CD4-positive, alpha-beta T cell (primary cell): ENCODE measurements around the gene GPR42. TPM values are rescaled to one million over a fixed set of nuclear protein-coding genes. Genes with fewer than 3 reads are reported as not detected.

ENCODE experiments used
- ATAC-seq: fragments of 200-7000 bp; cut with Tn5 transposase; one replicate; pipeline ENCODE4 v1.10.0; 2022; ENCODE audit warnings: mild to moderate bottlenecking; ENCODE audit not compliant: poor library complexity
- CTCF ChIA-PET: fragments of 350-600 bp; sonication (Branson Sonifier 250); formaldehyde crosslinking; loops from one replicate; lab custom pipeline; 2021; ENCODE audit warnings: antibody characterized with exemption, inconsistent platforms; lab: Charles Lee
- POLR2A ChIA-PET: fragments of 350-600 bp; sonication (Branson Sonifier 250); formaldehyde crosslinking; loops from one replicate; lab custom pipeline; 2021; ENCODE audit warnings: antibody characterized with exemption, inconsistent platforms; lab: Charles Lee
- DNase-seq, 14 experiments: peaks; one replicate each; pipeline ENCODE4 v3.0.0-alpha.2; 2013 to 2020; ENCODE audit warnings: mixed read lengths in 2 of 14
- H3K27ac ChIP-seq, 2 donors: one replicate each; pipeline versions ENCODE4 v1.5.1 to v1.7.0; 2013; ENCODE audit warnings: low read length in 2 of 2, low read depth in 1 of 2, mild to moderate bottlenecking in 1 of 2
- H3K27me3 ChIP-seq, 2 experiments: 1 replicate in 1 of 2; 2 replicates in 1 of 2; pipeline versions ENCODE4 v1.6.1 to v1.7.0; 2013; ENCODE audit warnings: low read length in 2 of 2, control low read depth in 1 of 2, mild to moderate bottlenecking in 1 of 2, moderate library complexity in 1 of 2; ENCODE audit not compliant: insufficient read depth in 2 of 2, control insufficient read depth in 1 of 2
- H3K36me3 ChIP-seq: one replicate; pipeline ENCODE4 v1.6.1; 2013; ENCODE audit warnings: low read length, control low read depth; ENCODE audit not compliant: insufficient read depth
- H3K4me1 ChIP-seq: one replicate; pipeline ENCODE4 v1.6.1; 2013; ENCODE audit warnings: low read length, control low read depth; ENCODE audit not compliant: insufficient read depth
- H3K4me3 ChIP-seq: one replicate; pipeline ENCODE4 v1.5.1; 2013; ENCODE audit warnings: mild to moderate bottlenecking, low read length, moderate library complexity
- H3K9me3 ChIP-seq, 2 experiments: 1 replicate in 1 of 2; 2 replicates in 1 of 2; pipeline versions ENCODE4 v1.6.1 to v1.7.0; 2013; ENCODE audit warnings: low read length in 2 of 2, mild to moderate bottlenecking in 2 of 2, control low read depth in 1 of 2, moderate library complexity in 1 of 2; ENCODE audit not compliant: control insufficient read depth in 1 of 2, insufficient read depth in 1 of 2
- H3K27ac Mint-ChIP-seq: one replicate; pipeline ENCODE4 v1.8.0; 2020; ENCODE audit warnings: mixed read lengths
- H3K27me3 Mint-ChIP-seq: one replicate; pipeline ENCODE4 v1.8.0; 2021; ENCODE audit warnings: mixed read lengths
- H3K36me3 Mint-ChIP-seq: one replicate; pipeline ENCODE4 v1.8.0; 2021; ENCODE audit warnings: low read depth, mixed read lengths
- H3K4me1 Mint-ChIP-seq: one replicate; pipeline ENCODE4 v1.8.0; 2021; ENCODE audit warnings: low read depth, mixed read lengths
- H3K4me3 Mint-ChIP-seq: one replicate; pipeline ENCODE4 v1.8.0; 2020; ENCODE audit warnings: mild to moderate bottlenecking, mixed read lengths
- H3K9me3 Mint-ChIP-seq: one replicate; pipeline ENCODE4 v1.8.0; 2020; ENCODE audit warnings: mixed read lengths
- CTCF ChIP-seq: fragments of 200-600 bp; IDR thresholded peaks from one replicate; pipeline ENCODE4 v1.8.0; 2022; ENCODE audit warnings: antibody characterized with exemption, mild to moderate bottlenecking
- intact Hi-C, 2 experiments: fragments of 100-400 bp; cut with DNase I in 1 of 2; cut with micrococcal nuclease in 1 of 2; formaldehyde crosslinking; loops; one replicate each; pipeline versions ENCODE4 v1.15.1 to v1.9.0; 2023 to 2025; cut with DNase I, micrococcal nuclease
- total RNA-seq, 174 experiments: library from RNA in 2 of 174; stranded (reverse) in 2 of 174; gene quantifications; one replicate each; pipeline ENCODE4 v1.2.3 and lab custom pipeline; 2021 to 2026

GPR42 gene
- total RNA-seq, 2 experiments from 2014 or later = 0.14 TPM; not detected in 1

- intact Hi-C loops = no loop called here
- H3K27me3 Mint-ChIP-seq = peaks cover 9% of the 10 kb centered on the region
- DNase-seq = peak in 10 of 14 experiments; percentile 14 to 83 (median 40)
- Histone ChIP-seq H3K4me1 (peaks cover 30% of the 10 kb centered on the region), H3K27ac (no peak within 1 kb of the TSS), H3K9me3 (peaks cover 0 to 3% of the 10 kb centered on the region in 2 experiments), H3K27me3 (peaks cover 0 to 2% of the 10 kb centered on the region in 2 experiments), H3K36me3 (no peaks in the 10 kb centered on the region), H3K4me3 (no peak within 1 kb of the TSS)
- TF ChIP-seq CTCF = no peak
- ATAC-seq = peak; percentile 78
- peaks cover 26% of the 10 kb centered on the region for H3K4me1 Mint-ChIP-seq
- peak within 1 kb of the TSS; percentile 75 for H3K27ac Mint-ChIP-seq
- H3K36me3 Mint-ChIP-seq = no peaks in the 10 kb centered on the region
- no peaks in the 10 kb centered on the region for H3K9me3 Mint-ChIP-seq
- ChIA-PET POLR2A (interaction anchor here (2.1 kb wide), 1 partner anchor 116 kb away, joined by 9 read pairs; no protein-coding TSS in a partner anchor), CTCF (interaction anchor here (1.1 kb wide), 1 partner anchor 148 kb away, joined by 3 read pairs; no protein-coding TSS in a partner anchor)
- peak within 1 kb of the TSS; percentile 71 for H3K4me3 Mint-ChIP-seq
These were observed 23.5 kb upstream of the GPR42 start, which contains the start of gene FFAR1 for GRCh38 chr19:35347171-35347929. FFAR1 (plus strand) TSS chr19:35347902; CDS start chr19:35351552, 3,650 bp downstream.

GRCh38 chr19:35347930-35348298 lies 23.0 kb upstream of the GPR42 start:
- Mint-ChIP-seq H3K27ac (peak overlapping the region; percentile 75), H3K4me1 (peaks cover 30% of the 10 kb centered on the region), H3K4me3 (peak overlapping the region; percentile 71), H3K9me3 (no peaks in the 10 kb centered on the region), H3K27me3 (peaks cover 13% of the 10 kb centered on the region), H3K36me3 (no peaks in the 10 kb centered on the region)
- ChIA-PET POLR2A (interaction anchor here (2.1 kb wide), 1 partner anchor 115 kb away, joined by 9 read pairs; no protein-coding TSS in a partner anchor), CTCF (interaction anchor here (1.1 kb wide), 1 partner anchor 147 kb away, joined by 3 read pairs; no protein-coding TSS in a partner anchor)
- intact Hi-C loops = no loop called here
- TF ChIP-seq CTCF = no peak
- H3K36me3 ChIP-seq = no peaks in the 10 kb centered on the region
- H3K4me3 ChIP-seq = no peak overlapping the region
- ATAC-seq (no peak), DNase-seq (peak in 1 of 14 experiments; percentile 30)
- peaks cover 0 to 3% of the 10 kb centered on the region in 2 experiments for H3K9me3 ChIP-seq
- H3K27ac ChIP-seq = no peak overlapping the region
- H3K4me1 ChIP-seq = peaks cover 35% of the 10 kb centered on the region
- H3K27me3 ChIP-seq = peaks cover 0 to 2% of the 10 kb centered on the region in 2 experiments

GRCh38 chr19:35348911-35349611 lies 21.8 kb upstream of the GPR42 start:
- Histone ChIP-seq H3K27me3 (peaks cover 0 to 2% of the 10 kb centered on the region in 2 experiments), H3K27ac (no peak overlapping the region), H3K4me3 (no peak overlapping the region), H3K9me3 (peaks cover 0 to 3% of the 10 kb centered on the region in 2 experiments), H3K36me3 (no peaks in the 10 kb centered on the region), H3K4me1 (peaks cover 37% of the 10 kb centered on the region)
- Mint-ChIP-seq H3K9me3 (no peaks in the 10 kb centered on the region), H3K4me1 (peaks cover 31% of the 10 kb centered on the region), H3K27ac (no peak overlapping the region), H3K4me3 (no peak overlapping the region), H3K27me3 (peaks cover 14% of the 10 kb centered on the region), H3K36me3 (no peaks in the 10 kb centered on the region)
- ChIA-PET CTCF (interaction anchor here (0.6 kb wide), 1 partner anchor 1710 kb away, joined by 4 read pairs; no protein-coding TSS in a partner anchor), POLR2A (no interaction called here)
- ATAC-seq (no peak), DNase-seq (peak in 1 of 14 experiments; percentile 22)
- no peak for TF ChIP-seq CTCF
- intact Hi-C loops = no loop called here
